HL-60 (cell line): Measurements from ENCODE around the gene SLC26A4.
A peak's percentile ranks its signal among the peaks of the same experiment; 100 is the strongest.

Source experiments
- DNase-seq, 2 experiments: peaks; one replicate each; pipeline ENCODE4 v3.0.0-alpha.2; 2010 to 2020; ENCODE audit warnings: low read depth in 1 of 2, low spot score in 1 of 2
- H3K27ac ChIP-seq: fragments of 250-450 bp; sonication (Bioruptor Pico); replicated peaks from 2 replicates; pipeline ENCODE4 v1.5.1; 2020; ENCODE audit warnings: mild to moderate bottlenecking, moderate library complexity
- H3K27me3 ChIP-seq: fragments of 250-450 bp; sonication (Bioruptor Pico); 2 replicates; pipeline ENCODE4 v1.5.1; 2021; ENCODE audit warnings: mild to moderate bottlenecking, moderate library complexity; ENCODE audit not compliant: insufficient read depth, poor library complexity, severe bottlenecking
- H3K4me3 ChIP-seq: replicated peaks from 2 replicates; pipeline ENCODE4 v1.5.1; 2011; ENCODE audit warnings: mild to moderate bottlenecking, control low read depth, low read length; ENCODE audit not compliant: insufficient read depth
- GABPA ChIP-seq: IDR thresholded peaks from 2 replicates; pipeline ENCODE4 v1.6.1; 2012; ENCODE audit warnings: low read depth
- POLR2AphosphoS5 ChIP-seq: IDR thresholded peaks from 2 replicates; pipeline ENCODE4 v1.6.1; 2012; ENCODE audit warnings: low read depth
- SPI1 ChIP-seq: IDR thresholded peaks from 2 replicates; pipeline ENCODE4 v1.6.1; 2012; ENCODE audit warnings: low read depth, mild to moderate bottlenecking, borderline replicate concordance
- TF ChIP-seq, protein P1 (sequence below): IDR thresholded peaks from 2 replicates; pipeline ENCODE4 v1.6.1; 2012; ENCODE audit warnings: low read depth; ENCODE audit not compliant: insufficient replicate concordance
- TF ChIP-seq, protein P2 (sequence below): IDR thresholded peaks from one replicate; pipeline ENCODE4 v1.5.1; 2011; ENCODE audit warnings: low read length, control low read depth, inconsistent platforms; ENCODE audit not compliant: insufficient read depth

Gene SLC26A4

DNA sequence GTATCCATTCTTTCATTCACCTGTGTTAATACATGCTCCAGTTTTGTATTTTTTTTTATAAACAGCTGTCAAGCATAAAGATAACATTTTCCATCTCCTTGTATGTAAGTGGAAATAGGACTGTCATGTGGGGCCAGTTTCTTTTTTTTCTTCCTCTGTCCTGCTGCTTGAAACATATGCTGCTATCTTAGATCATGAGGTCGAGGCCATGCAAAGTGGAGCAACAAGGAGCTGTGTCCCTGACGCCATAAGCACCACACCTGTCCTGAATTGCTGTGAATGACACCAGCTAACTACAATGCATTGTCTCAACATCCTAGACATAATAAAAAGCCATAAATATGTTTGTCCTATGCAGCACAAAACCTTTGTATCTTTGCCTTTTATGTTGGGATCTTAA, 37.7 kb upstream of the SLC26A4 start:
- no peaks in the 10 kb centered on the region for H3K27me3 ChIP-seq
- H3K4me3 ChIP-seq, result no peak overlapping the region
- TF ChIP-seq, protein P1, sequence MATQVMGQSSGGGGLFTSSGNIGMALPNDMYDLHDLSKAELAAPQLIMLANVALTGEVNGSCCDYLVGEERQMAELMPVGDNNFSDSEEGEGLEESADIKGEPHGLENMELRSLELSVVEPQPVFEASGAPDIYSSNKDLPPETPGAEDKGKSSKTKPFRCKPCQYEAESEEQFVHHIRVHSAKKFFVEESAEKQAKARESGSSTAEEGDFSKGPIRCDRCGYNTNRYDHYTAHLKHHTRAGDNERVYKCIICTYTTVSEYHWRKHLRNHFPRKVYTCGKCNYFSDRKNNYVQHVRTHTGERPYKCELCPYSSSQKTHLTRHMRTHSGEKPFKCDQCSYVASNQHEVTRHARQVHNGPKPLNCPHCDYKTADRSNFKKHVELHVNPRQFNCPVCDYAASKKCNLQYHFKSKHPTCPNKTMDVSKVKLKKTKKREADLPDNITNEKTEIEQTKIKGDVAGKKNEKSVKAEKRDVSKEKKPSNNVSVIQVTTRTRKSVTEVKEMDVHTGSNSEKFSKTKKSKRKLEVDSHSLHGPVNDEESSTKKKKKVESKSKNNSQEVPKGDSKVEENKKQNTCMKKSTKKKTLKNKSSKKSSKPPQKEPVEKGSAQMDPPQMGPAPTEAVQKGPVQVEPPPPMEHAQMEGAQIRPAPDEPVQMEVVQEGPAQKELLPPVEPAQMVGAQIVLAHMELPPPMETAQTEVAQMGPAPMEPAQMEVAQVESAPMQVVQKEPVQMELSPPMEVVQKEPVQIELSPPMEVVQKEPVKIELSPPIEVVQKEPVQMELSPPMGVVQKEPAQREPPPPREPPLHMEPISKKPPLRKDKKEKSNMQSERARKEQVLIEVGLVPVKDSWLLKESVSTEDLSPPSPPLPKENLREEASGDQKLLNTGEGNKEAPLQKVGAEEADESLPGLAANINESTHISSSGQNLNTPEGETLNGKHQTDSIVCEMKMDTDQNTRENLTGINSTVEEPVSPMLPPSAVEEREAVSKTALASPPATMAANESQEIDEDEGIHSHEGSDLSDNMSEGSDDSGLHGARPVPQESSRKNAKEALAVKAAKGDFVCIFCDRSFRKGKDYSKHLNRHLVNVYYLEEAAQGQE, result no peak
- TF ChIP-seq, protein P2, sequence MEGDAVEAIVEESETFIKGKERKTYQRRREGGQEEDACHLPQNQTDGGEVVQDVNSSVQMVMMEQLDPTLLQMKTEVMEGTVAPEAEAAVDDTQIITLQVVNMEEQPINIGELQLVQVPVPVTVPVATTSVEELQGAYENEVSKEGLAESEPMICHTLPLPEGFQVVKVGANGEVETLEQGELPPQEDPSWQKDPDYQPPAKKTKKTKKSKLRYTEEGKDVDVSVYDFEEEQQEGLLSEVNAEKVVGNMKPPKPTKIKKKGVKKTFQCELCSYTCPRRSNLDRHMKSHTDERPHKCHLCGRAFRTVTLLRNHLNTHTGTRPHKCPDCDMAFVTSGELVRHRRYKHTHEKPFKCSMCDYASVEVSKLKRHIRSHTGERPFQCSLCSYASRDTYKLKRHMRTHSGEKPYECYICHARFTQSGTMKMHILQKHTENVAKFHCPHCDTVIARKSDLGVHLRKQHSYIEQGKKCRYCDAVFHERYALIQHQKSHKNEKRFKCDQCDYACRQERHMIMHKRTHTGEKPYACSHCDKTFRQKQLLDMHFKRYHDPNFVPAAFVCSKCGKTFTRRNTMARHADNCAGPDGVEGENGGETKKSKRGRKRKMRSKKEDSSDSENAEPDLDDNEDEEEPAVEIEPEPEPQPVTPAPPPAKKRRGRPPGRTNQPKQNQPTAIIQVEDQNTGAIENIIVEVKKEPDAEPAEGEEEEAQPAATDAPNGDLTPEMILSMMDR, result no peak
- TF ChIP-seq SPI1 (no peak), GABPA (no peak), POLR2AphosphoS5 (no peak)
- no peak for DNase-seq
- peak overlapping the region; percentile 33 for H3K27ac ChIP-seq

DNA sequence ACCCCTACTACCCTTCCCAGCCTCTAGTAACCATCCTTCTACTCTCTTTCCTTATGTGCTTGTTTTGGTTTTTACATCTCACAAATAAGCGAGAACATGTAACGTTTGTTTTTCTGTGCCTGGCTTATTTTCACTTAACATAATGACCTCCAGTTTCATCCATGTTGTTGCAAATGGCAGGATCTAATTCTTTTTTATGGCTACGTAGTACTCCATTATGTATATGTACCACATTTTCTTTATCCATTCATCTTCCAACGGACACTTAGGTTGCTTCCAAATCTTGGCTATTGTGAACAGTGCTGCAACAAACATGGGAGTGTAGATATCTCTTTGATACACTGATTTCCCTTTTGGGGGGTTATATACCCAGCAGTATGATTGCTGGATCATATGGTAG, 33.6 kb upstream of the SLC26A4 start:
- TF ChIP-seq SPI1, result no peak
- TF ChIP-seq, protein P1, result no peak
- TF ChIP-seq, protein P2, result no peak
- no peak overlapping the region for H3K4me3 ChIP-seq
- no peaks in the 10 kb centered on the region for H3K27me3 ChIP-seq
- DNase-seq, result no peak
- H3K27ac ChIP-seq, result no peak overlapping the region

DNA sequence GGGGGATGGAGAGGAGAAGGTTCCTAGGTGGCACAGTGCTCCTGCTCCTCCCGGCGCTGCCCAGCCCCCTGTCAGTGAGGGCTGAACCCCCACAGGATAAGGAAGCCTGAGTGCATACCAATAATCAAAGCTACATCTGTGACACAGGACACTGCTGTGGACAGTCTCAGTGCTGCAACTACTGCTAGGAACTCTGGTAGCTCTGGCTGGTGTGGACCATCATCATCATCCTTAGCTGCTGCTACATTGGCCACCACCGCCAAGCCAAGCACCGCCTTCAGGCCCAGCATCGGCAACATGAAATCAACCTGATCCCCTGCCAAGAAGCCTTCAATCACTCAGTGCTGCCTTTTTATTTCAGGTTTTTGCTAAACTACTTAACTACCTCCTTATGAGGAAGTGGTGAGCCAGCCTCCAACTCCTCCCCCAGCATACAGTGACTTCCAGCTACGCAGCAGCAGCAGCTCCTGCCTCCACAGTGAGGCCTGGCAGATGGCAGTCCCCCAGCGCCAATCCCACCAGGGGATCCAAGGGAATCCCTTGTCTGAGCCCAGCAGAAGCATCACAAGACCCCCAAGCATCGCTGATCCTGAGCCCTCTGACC, 32.1 kb upstream of the SLC26A4 start:
- DNase-seq, result peak; percentile 11 to 80
- Histone ChIP-seq H3K27me3 (no peaks in the 10 kb centered on the region), H3K27ac (no peak overlapping the region), H3K4me3 (no peak overlapping the region)
- TF ChIP-seq, protein P1, result no peak
- TF ChIP-seq, protein P2, result no peak
- TF ChIP-seq SPI1 (peak; percentile 95), GABPA (no peak), POLR2AphosphoS5 (no peak)
